Stimulated activated CD4-positive, alpha-beta T cell treated with anti-CD3 and anti-CD28 coated beads, Interleukin-2, amount 100 ng/mL, for 4 hours (primary cell): ENCODE measurements around the gene GCK.
"Not testable (repeated sequence)": the region's sequence is repeated elsewhere in the genome, so short reads cannot be mapped to it uniquely, and the experiment has no call there.

Source experiments
- DNase-seq: peaks from one replicate; pipeline ENCODE4 v3.0.0-alpha.2; 2020; ENCODE audit warnings: low read depth

GCK gene

DNA sequence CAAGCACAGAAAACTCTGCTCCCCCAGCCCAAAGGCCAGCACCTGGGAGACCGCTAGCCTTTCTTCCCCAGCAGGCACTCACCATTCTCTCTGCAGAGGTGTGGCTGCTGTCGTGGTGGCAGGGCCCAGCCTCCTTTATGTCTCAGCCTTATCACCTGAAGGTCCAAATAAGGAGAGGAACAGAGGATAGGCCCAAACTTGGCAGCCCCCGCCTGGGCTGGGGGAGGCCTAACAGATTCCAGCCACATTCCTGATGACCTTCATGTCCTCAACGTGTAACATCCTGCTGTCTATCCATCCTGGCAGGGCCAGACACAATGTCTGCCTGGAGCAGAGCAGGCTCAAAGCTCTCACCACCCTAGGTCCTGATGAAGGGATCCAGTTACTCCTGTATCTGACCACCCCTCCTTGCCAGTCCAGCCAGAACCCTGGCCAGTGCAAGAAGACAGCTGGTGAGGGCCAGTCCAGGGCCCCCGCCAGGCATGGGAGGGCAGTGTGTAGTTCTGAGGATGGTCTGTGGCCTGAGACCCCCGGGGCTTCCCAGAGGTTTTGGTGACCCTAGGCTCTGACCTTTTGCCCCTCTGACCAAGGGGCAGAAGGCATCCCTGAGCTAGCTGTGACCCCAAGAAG lies 47.9 kb downstream of the GCK start, which contains the start of gene MYL7:
Gene MYL7 (minus strand): TSS at position 112 of the 630 bp plus-strand sequence. CDS start 27 bp downstream, at position 85.
- DNase-seq = no peak

DNA sequence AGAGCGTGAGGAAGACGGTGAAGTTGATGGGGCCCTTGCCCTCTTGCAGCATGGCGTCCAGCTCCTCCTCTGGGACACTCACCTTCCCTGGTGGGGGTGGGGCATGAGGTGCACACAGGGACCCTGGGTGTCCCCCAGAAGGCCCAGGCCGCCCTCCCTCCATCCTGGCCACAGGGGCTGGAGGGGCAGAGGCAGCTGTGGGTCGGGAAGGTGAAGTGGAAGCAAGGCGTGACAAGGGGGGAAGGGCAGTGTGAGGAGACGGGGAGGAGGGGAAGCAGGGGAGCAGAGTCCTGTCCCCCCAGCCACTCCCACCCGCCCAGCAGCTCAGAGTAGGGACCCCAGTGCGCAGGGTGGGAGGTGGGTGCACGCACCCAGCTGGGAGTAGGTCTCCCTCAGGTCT lies 48.9 kb downstream of the GCK start:
- no peak for DNase-seq

DNA sequence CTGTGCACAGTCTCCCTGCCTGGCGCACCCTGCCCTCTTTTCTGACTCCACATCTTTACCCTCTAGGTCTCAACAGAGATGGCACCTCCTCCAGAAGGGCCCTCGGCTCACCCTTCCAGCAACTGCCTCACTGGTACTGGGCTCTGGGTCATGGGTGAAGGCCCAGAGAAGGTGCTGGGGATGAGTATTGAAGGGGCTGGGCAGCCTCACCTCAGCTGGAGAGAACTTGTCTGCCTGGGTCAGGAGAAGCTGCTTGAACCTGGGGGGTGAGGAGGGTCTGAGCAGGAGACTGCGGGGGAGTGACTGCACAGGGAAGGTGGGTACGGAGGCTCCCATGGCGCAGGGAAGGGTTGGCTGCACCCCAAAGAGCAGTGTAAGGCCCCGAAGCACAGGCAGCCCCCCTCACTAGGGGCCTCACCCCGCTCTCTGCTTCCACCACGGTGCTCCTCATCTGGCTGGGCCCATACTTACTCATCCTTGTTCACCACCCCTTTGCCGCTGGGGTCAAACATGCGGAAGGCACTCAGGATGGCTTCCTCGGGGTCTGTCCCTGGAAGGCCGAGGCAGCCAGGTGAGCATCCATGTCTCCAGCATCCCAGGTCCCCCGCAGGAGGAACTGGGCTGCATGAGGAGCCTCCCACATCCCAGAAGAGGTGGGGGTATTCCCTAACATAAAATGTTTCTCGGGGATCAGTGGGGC lies 49.8 kb downstream of the GCK start:
- DNase-seq = no peak

DNA sequence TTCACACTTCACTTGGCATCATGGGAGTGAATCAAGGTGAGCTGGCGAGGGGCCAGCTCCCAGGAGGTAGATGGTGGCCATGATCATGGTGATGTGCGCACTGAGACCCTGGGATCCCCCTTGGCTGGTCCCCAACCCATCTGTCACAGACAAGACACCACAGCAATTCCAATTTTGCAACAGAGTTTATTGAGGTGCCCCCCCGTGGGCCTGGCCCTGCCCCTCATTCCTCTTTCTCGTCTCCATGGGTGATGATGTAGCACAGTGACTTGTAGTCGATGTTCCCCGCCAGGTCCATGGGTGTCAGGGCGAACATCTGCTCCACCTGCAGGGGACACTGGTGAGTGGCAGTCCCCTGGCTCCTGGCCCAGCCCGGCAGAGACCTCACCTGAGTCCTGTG lies 50.5 kb downstream of the GCK start:
- DNase-seq = no peak

DNA sequence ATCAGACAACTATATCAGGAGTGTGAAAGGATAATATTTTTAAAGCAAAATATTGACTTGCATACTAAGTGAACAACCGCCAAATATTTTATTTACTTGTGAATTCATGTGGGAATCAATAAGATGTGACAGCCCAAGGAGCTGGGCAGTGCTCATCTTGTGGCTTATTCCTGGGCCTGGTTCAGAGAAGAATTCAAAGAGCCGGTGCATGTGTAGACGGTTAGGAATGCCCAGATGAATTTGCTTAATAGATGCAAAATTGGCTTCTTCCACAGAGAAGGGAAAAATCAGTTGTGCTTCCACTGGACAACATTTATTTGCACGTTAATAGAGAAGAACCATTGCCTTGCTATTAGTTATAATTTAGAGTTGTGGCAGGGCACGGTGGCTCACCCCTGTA lies 52.5 kb downstream of the GCK start:
- no peak for DNase-seq

DNA sequence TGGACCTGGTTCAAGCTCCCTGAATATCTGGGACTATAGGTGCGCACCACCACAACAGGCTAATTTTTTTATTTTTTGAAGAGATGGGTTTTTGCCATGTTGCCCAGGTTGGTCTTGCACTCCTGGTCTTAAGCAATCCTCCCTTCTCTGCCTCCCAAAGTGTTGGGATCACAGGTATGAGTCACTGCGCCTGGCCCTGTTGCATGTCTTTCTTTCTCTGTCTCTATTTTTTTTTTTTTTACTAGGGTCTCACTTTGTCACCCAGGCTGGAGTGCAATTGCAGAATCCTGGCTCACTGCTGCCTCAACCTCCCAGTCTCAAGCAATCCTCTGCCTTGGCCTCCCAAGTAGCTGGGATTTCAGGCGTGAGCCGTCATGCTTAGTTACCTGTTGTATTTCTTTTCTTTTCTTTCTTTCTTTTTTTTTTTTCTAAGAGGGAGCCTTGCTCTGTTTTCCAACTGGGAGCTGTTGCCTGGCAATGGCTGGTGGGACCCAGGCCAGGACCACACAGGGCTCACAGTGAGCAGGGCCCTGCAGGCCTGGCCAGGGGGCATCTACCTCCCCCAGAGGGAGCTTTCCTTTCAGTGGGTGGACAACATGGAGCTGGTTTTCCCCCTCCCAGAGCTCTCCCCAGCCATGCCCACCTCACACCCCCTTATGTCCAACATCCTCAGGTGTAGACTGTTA lies 54.2 kb downstream of the GCK start:
- DNase-seq = no peak

DNA sequence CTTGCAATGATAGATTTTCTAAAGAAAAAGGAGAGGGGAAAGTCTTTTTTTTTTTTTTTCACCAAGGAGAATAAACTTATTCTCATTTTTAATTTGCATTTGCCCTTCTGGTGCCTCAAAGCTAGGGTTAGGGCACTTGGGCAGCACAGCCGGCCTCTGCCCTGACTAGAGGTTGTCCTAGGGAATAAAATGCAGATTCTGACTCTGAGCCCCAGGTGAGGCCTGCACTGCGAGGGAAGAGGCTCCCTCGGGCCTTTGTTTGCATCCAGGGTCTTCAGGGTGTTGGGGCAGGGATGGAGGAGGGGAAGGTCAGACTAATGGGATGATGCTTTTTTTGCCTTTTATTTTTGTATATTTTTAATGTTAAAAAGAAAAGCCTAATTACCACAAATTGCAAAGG lies 55.9 kb downstream of the GCK start:
- DNase-seq = no peak

DNA sequence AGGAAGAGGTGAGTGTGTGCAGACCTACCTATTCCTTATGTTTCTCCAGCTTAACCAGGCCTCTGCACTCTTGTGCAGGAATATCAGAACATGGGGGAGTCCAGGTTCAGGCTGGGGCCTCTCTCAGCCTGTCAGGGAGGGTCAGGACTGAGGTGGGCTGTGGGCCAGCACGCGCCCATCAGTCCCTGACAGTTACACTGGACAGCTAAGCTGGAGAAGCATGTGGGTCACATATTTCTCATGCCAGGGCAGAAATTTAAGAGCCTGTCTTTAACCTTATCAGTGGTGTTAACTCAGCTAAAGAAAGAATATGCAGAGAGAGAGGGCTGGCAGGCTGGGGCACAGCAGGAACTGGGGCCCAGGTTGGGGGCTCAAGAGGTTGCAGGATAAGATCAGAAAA lies 57.2 kb downstream of the GCK start:
- DNase-seq = no peak

DNA sequence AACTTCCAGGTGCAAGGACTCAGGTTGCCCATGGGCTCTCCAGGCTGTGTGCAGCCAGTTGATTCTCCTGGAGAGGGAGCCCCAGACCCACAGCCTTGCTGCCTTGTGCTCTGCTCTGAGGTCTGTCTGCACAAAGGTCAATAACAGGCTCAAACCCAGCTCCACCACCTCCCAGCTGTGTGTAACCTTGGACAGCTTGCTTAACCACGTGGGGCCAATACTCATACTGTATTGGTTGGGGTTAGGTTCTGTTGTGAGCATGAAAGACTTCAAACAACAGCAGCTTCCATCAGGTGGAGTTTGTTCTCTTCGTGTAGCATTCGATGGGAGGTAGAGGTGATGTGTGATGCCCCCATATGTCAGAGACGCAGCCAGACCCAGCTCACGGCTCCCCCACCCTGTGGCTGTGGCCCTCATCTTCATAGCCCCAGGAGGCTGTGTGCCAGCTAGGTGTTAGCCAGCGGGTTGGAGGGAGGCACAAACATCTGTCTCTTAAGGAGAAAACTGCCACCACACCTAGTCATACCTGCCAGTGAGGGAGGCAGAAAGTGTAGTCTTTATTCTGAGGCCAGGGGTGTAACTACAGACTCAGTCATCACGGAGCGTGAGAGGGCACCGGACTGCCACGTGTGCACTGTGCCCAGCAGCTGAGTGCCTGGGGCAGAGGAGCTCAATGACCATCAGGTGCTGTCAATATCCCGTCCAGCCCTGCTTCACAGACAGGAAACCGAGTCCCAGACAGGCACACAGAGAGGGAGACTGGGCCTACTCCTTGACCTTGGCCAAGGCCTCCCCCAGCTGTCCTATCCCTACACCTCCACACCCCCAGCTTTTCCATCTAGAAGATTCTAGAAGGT lies 57.8 kb downstream of the GCK start:
- DNase-seq = no peak

DNA sequence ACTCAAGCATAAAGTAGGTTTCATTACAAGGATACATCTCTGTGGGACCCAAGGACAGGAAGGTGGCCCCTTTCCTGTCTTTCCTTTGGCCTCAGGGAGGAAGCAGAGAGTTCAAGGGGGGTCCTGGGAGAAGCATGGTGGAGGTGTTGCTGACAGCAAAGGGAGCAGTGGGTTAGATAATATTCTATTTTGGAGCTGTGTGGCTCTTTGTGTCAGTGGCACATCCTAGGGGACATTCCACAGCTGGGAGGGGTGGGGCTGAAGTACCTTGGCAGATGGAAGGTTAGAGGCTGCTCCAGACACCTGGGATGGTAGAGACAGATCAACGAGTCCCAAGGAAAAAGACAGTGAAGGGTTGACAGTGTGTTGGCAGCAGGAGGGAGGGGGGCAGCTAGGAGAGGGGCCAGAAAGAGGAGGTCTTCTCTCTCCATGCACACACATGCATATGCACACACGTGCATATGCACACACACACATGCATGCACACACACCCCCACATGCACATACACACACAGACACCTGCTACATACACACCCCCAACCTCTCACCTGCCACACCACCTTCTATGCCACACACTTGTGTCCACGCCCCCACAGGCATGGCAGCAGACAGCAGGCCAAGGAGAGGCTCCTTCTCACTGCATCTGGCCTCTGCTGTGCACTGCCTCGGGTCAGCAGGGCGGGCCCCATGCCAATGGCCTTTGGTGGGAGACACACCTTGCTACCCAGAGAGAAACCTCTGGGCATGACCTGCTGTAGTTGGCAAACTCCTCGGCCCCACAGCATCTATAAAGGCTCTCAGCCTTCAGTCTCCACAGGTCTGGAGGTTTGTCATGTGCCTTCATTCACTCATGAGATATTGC lies 60.3 kb downstream of the GCK start:
- no peak for DNase-seq

DNA sequence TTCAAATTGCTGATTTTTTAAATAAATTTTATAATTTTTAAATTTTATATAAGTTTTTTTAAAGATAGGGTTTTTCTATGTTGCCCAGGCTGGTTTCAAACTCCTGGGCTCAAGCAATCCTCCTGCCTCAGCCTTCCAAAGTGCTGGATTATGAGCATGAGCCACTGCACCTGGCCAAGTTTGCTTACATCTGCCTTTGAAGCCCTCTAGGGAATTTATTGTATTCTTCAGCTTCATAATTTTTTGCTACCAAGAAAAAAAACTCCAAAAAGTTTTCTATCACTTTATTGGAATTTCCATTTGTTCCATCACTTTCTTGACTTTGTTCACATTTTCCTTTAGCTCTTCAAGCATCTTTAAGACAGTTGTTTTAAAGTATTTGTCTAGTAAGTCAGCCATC lies 62.1 kb downstream of the GCK start:
- no peak for DNase-seq

DNA sequence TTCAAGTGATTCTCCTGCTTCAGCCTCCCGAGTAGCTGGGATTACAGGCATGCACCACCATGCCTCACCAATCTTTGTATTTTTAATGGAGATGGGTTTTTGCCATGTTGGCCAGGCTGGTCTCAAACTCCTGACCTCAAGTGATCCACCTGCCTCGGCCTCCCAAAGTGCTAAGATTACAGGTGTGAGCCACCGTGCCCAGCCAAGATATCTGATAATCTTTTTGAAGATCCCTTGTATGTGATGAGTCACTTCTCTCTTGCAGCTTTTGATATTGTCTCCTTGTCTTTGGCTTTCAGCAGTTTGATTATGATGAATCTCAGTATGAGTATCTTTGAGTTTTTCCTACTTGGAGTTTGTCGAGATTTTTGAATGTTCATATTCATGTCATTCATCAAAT lies 62.7 kb downstream of the GCK start:
- not testable (repeated sequence) for DNase-seq

DNA sequence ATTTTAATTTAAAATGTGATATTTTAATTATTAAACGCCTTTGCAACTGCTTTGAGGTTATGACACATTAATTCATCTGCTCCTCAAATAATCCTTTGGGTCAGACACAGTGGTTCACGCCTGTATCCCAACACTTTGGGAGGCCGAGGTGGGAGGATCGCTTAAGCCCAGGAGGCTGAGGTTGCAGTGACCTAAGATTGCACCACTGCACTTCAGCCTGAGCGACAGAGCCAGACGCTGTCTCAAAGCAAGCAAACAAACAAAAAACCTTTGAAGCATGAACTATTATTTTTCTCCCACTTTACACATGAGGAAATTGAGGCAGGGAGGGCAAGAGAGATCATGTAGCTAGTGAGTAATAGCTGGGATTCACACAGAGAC lies 64.4 kb downstream of the GCK start:
- no peak for DNase-seq

DNA sequence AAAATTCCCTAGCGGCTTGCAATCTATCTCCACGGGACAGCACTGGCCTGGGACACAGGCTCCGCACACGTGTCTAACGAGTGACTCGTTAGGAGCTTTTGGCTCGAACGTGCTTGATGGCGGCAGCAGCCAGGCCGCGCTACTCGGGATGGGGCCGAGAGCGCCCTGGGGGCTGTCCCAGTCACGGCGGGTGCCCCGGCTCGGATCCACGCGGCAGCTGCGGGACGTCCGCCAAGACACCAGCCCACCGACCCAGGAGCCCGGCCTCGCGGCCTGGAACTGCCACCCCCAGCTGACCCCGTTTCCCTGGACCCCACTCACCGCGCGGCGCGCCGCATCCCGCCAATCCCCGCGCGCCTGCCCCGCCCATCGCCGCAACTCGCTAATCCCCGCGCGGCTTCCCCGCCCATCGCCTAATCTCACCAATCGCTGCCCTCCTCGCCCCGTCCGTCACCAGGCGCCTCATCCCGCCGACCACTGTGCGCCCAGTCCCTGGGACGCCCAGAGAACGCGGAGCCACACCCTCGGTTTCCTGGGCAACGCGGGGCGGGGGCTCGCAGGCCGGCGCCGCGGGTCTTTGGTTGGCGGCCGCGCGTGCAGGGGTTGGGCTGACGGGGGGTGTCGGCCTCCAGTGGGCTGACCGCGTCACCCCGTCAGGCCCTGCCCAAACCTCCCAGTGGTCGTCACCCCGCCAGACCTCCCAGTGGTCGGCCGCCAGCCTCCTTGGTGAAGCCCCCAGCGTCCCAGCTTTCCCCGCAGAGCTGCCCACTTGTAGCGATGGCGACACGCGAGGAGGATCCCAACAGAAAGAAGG lies 65.8 kb downstream of the GCK start, which contains the start of gene POLD2:
Gene POLD2 (minus strand): TSS at position 359 of the 814 bp plus-strand sequence. CDS start 1,495 bp downstream, outside the sequence.
- peak; percentile 98 for DNase-seq

DNA sequence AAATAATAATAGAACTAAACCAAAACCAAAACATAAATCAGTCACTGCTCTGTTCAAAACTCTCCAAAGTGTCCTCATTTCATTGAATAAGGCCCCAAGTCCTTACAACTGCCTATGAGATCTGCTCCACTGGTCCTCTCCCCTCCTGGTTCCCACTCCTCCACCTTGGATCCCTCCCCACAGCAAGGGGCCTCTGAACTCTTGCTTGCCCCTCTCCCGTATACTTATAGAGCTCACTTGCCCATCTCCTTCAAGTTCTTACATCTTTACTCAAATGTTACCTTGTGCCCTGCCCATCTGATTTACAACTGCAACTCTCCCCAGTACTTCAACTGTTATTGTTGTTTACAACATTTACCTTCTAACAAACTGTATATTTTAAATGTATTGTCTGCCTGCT lies 66.7 kb downstream of the GCK start:
- no peak for DNase-seq

DNA sequence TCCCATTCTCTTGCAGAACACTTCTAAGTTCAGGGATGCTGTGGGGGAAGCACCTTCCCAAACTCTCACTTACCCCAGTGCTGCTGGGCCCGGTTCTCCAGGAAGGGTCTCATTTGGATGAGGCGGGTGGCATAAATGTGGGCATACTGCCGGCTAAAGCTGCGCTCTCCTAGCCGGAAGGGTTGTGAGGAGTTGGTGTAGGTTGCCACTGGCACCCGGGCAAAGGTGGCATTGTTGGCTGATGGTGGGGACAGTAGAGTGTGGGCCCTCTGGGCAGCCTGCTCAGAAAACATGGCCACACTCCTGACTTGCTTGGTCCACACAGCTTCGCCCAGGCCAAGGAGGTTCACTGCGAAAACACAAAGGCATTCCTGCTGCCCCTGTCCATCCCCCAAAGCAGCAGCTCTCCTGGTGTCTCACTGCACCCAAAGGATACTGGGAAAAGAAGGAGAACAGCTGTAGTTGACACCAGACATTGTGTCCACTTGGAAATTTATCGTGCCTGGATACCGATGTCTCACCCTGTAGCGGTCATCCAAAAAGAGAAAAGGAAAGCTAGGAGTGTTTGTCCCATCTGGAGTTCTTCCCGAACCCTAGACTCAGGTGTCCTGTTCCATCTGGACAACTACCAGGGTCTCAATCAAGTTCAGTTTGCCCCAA lies 67.3 kb downstream of the GCK start:
- no peak for DNase-seq

DNA sequence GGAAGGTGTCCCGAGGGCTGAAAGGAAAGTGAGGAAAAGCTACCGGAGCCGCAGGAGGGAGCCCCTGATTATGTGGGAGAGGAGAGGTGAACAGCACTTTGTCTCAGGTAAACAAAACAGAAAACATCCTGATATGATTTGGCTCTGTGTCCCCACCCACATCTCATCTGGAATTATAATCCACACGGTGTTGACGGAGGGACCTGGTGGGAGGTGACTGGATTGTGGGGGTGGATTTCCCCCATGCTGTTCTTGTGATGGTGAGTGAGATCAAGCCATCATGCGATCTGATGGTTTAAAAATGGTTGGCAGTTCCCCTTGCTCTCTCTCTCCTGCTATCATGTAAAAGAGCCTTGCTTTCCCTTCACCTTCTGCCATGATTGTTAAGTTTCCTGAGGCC lies 68.8 kb downstream of the GCK start:
- DNase-seq = no peak

DNA sequence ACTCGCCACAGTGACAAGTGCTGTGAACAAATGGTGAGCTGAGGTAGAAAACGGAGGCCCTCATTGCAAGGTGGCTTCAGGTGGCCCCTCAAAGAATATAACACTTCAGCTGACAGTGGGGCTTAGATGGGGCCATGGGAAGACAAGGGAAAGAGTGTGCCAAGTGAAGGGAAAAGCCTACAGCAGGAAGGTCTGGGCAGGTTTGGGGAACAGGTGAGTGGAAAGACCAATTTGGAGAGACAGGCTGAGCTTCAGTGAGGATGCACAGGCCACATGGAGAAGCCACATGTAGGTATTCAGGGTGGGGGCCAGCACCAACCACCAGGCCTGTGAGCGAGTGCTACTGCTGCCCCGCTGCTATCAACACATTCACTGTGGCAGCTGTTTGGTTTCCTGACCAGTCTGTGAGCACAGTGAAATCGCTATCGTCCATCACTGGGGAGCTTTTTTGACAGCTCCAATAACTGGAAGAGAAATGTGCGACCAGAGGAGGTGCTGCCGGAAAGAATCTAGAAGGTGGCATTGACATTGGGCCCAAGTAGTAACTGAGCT lies 69.3 kb downstream of the GCK start:
- no peak for DNase-seq

DNA sequence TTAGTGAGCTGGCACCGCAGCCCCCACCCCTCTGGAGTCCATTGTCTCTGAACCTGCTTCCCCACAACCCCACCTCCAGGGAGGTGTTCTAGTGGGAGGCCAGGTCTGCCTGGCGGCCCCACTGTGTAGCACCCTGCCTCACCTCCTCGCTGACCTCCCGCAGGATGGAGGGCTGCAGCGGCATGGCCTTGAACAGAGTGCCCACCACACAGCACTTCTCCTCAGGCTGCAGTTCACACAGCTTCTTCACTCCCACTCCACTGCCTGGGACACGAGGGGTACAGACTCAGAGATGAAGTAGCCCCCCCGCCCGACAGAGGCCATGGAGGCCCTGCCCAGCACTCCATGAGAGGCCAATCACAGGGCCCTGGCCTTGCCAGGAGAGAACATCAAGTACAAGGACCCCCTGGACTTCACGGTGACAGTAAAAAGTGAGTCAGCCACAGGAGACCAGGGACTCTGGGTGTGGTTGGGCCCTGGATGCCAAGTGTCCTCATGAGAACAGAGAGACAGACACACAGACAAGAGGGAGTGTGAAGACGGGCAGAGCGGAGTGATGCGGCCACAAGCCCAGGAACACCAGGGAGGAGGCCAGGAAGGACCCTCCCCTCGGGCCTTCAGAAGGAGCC lies 71.3 kb downstream of the GCK start:
- no peak for DNase-seq
